ENCODE measurements around the gene NXNL1. TPM values are rescaled to one million over a fixed set of nuclear protein-coding genes. Genes with fewer than 3 reads are reported as not detected.
A peak's percentile ranks its signal among the peaks of the same experiment; 100 is the strongest.

NXNL1 gene
- total and polyA plus RNA-seq, 9 of the 15 experiments (the other 6 are each of a cell fraction or from before 2014, with no cell fraction given), result not detected

DNA sequence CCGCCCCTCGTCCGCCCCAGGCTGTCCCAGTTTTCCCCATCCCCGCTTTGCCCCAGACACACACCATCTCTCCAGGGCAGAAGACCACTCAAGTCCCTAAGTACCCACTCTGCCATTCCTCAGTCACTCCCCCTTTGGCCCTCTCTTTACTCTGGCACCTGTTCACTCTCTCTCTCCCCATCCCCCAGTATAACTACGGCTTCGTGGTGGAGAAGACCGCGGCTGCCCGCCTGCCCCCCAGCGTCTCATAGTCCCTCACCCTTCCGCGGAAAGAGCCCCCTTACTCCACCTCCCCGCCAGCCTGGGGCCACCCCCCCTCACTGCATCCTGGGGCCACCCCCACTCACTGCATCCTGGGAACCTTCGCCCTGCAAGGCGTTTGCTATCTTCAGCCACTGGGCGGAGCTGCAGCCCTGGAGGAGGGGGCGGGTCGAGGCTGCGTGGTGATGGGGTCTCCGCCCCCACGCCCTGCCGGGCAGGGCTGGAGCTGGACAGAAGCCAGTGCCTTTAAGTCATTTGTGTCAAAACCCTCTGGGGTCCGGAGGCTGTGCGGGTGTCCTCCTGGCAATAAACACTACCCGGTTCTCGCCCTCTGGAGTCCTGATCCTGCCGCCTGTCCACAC is 35.9 kb downstream of the NXNL1 start (continued):
- TF ChIP-seq ETS1 (conservative IDR thresholded peaks at IDR 0.05; ENCODE audit: control insufficient read depth, low read depth, low read length) (0 out of 2 replicates have a peak, but pooled peaks have one; percentile 33), HDAC2 (IDR thresholded peaks at IDR 0.05) (0 out of 2 replicates have a peak, but pooled peaks have one; percentile 47), SRSF1 (IDR thresholded peaks at IDR 0.05; ENCODE audit: low read depth, low read length) (no peak), ATF1 (CRISPR knock-in tag; IDR thresholded peaks at IDR 0.05) (no peak), ATF1 (tag; IDR thresholded peaks at IDR 0.05) (peak; percentile 47; the same call in 1 of the 2 replicates), NFE2L1 (tag; IDR thresholded peaks at IDR 0.05; ENCODE audit: borderline replicate concordance, low read depth) (no peak), REST (IDR thresholded peaks at IDR 0.05; ENCODE audit: borderline replicate concordance) (peak; percentile 71), REST (CRISPR knock-in tag; IDR thresholded peaks at IDR 0.05; ENCODE audit: low read depth) (no peak), KLF13 (tag; IDR thresholded peaks at IDR 0.05; ENCODE audit: borderline replicate concordance, low read depth) (peak; percentile 49; the same call in 1 of the 2 replicates), MNT (conservative IDR thresholded peaks at IDR 0.05) (peak in 1 of 2 experiments; percentile 49; a peak in 2 of 4 replicates), BRF1 (IDR thresholded peaks at IDR 0.05; ENCODE audit: borderline replicate concordance, extremely low read depth, insufficient read length) (no peak), HDAC1 (IDR thresholded peaks at IDR 0.05) (0 out of 4 replicates have a peak, but pooled peaks of 1 of the 2 experiments have one; percentile 29), TEAD4 (IDR thresholded peaks at IDR 0.05; ENCODE audit: low read length) (peak; percentile 59), TEAD4 (CRISPR knock-in tag; IDR thresholded peaks at IDR 0.05; ENCODE audit: borderline replicate concordance) (no peak), POLR2G (IDR thresholded peaks at IDR 0.05; ENCODE audit: low read depth, low read length) (peak; percentile 67)
